HG03460 (cell line): Measurements from ENCODE around the gene MIX23.

Experiments
- ATAC-seq: cut with Tn5 transposase; IDR thresholded peaks from one replicate; pipeline ENCODE4 v1.9.1; 2021; ENCODE audit not compliant: unreplicated experiment

The MIX23 gene

DNA sequence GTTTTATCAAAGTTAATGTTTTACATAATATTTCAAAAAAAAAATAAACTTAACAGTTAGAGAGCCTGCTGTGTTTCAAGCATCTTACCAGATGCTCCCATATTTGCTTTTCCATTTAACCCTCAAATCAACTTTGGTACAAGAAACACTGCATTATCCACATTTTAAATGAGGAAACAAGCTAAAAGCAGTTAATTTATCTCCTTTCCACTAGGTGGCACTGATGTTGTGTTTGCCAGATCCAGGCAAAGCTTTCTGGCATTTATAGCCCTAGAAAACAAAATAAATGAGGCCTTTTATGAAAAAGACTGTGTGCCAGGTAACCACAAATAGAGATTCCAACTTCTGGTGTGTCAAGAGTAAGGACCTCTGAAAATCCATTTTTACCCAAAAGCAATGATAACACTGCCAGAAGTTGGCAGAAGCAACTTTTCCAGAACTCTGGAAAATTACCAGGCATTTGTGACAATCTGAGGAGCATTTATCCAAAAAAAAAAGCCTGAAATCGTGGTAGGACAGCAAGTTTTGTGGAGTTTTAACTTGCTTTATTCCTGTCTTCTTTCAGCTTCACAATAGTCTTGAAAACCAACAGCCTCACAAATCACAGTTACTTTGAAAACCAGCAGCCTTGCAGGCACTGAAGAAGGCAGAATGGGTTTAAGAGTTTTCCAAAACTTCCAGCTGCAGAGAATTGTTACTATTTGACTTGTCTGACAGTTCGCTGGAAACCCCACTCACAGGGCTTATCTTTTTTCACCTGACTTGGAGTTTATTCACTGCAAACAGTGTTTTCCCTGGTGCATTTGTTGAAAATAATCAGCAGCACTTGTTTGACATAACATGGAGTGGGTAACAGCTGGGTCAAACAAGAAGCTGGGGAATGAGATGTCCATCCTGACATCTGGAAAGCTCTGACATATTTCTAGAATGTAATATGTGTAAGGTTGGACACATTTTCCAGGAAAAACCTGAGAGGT, 10.1 kb upstream of the MIX23 start:
- ATAC-seq: no peak

DNA sequence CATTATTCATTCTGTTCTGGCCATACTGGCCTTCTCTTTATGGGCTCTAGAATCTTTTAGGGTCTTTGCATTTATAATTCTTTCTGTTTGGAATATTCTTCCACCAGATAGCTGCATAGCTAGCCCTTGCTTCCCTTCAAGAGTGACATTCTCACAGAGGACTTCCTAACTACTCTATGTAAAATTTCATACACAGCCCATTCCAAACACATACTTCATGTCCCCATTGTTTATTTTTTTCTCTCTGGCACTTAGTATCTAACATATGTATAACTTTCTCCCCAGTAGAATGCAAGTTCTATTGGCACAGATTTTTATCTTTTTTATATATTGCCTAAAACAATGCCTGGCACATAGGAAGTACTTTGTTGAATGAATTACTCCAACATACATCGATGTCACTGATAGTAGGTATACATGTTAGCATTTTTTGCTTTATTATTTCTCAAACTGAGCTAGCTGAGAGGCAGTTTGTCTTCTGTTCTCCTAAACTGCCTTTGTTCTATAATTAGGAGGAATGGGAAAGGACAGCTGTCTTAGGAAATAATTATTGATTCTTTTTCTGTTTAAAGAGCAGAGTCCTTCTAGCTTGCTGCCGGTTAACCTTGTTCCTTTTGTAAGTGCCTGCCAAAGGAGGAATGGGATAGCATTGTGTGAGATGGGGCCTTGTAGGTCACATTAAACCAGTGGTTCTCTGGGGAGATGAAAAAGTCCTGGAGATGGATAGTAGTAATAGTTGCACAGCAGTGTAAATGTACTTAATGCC, 8.8 kb upstream of the MIX23 start:
- ATAC-seq: no peak

DNA sequence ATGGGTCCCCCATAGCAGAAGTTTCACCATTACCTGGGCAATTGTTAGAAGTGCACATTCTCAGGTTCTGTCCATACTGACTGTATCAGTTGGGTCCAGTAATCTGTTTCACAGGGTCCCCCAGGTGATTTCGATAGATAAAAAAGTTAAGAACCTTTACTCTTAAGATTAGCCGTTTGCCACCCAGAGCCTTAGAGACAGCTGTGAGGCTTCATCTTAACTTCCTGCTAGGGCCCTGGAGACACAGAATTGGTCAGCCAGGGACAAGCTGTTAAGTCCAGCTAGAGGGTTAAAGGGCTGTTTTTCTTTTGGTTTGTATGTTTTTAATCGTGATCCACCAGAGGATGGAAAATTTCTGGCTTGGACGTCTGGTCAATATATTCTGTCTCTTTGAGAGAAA, 7.6 kb upstream of the MIX23 start:
- no peak for ATAC-seq

DNA sequence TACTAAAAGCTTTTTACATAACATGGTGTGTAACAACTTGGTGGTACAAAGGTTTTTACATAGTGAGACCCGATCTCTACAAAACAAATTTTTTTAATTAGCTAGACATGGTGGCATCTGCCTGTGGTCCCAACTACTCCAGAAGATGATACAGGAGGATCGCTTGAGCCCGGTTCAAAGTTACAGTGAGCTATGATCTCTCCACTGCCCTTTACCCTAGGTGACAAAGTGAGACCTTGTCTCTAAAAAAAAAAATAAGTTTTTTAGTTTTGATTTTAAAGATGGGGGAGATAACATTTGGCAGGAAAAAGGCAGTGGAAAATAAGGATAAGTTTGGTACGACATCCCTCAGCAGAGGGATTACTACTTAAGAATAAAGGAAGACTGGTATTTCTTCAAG, 6.9 kb upstream of the MIX23 start:
- no peak for ATAC-seq

DNA sequence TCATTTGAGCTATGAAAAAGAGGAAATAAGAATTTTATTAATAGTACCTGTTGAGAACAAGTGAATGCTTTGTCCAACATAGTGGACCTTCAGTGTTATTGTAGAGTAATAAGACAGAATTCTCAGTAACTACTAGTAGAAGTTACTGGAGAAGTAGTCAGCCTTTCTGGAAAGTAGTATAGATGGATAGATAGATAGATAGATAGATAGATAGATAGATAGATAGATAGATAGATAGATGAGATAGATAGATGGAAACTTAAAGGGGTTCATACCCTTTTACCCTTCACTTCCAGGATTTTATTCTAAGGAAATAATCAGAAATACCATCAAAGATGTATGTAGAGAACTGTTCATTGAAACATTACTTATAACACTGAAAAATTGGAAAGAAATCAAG, 6.2 kb upstream of the MIX23 start:
- no peak for ATAC-seq

DNA sequence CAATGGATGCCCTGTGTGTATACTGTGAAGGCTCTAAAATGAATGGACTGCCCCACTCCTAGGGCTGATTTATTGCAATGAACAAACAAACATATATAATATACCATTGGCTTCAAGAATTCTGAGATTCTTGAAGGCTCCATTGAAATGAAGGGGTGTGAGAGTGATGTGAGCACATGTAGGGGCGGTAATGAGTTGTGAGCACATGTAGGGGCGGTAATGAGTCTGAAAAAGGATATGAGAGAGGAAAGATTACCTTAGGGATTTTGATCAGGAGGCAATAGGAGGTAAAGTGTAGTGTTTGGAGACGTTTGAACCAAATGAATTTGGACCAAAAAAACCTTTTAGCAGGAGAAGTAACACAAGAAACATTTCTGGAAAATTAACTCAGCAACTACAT, 4.7 kb upstream of the MIX23 start:
- no peak for ATAC-seq

DNA sequence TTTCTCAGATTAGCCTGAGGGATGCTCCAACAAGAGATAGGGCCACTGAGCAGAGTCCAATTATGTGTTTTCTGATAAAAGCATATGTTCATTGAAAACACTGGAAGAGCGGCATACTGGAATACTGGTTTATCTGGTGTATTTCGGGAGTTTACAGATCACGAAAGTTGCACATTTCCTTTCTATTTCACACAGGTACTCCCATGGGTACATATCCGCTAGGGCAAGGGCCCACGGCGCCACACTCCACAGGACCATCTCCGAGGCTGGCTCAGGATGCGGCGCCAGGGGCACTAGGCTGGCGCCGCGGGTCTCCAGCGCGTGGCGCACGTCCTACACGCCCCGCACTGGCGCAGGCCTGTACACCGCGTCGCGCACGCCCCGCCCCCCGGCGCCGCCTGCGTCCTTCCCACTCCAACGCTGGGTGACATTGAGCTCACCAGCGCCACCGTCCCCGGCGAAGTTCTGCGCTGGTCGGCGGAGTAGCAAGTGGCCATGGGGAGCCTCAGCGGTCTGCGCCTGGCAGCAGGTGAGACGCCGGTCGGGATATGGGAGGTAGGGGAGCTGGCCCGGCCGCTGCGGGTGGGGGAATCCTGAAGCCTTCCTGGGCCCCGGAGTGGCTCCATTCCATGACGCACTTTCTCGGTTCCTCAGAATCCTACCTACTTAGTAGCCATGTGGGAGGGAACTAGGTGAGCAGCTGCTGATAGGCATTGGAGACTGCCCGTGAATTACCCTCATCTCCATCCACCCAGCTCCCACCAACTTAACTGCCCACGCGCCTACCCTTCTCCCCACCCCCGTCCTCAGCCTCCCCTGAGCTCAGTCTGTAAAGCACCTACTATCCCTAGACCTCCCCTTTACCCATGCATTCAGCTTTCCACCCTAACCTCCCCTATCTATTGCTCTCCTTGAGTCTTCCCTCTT, 1.0 kb upstream of the MIX23 start, which contains the start of gene FAM162A:
TSS of gene FAM162A (plus strand) at position 412 of the 927 bp plus-strand sequence. CDS start at position 496, 84 bp downstream.
- ATAC-seq: peak; percentile 91

DNA sequence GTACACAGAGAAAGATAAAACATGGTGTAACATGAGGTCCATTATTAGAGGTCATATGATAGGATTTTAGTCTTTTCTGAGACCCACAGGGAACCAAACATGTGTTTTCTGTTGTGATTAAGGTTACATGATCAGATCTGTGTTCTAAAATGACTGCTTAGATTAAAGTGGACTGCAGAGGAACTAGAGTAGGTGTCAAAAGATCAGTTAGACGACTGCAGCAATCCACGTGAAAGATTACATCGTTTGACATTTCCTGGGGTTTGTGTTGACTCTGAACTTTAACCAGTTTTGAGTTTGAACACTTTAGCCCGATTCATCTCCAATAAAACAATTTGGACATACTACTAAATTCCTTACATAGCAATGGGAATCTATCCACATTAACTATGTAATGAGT, 5.1 kb downstream of the MIX23 start:
- ATAC-seq: no peak

DNA sequence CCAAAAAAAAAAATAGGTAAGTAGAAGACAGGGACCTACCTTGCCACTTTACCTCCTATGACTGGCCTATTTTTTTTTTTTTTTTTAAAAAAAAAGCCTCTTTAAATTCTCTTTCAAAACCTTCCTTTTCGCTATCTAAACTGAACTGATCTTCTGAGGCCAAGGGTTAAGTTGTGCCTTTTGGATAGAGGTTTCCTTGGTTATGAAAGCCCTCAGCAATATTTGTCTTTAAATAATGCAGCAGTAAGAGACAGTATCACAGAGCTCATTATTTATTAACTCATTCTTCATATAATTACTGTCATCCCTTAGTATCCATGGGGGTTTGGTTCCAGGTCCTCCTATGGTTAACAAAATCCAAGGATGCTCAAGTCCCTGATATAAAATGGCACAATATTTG, 9.0 kb downstream of the MIX23 start:
- ATAC-seq: no peak

DNA sequence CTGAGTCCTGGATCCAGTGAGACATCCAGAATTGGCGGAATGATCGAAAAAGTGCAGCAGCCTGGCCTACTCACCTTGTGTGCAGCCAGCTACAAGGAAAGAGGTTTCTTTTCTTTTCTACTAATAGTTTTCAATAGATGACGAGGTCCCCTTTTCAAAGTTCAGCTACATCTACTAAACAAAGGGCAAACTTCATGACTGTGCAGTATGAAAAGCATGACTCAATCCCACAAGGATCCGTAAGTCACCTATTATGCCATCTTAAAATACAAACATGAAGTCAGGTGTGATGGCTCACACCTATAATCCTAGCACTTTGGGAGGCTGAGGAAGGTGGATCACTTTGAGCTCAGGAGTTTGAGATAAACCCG, 16.7 kb downstream of the MIX23 start:
- no peak for ATAC-seq

DNA sequence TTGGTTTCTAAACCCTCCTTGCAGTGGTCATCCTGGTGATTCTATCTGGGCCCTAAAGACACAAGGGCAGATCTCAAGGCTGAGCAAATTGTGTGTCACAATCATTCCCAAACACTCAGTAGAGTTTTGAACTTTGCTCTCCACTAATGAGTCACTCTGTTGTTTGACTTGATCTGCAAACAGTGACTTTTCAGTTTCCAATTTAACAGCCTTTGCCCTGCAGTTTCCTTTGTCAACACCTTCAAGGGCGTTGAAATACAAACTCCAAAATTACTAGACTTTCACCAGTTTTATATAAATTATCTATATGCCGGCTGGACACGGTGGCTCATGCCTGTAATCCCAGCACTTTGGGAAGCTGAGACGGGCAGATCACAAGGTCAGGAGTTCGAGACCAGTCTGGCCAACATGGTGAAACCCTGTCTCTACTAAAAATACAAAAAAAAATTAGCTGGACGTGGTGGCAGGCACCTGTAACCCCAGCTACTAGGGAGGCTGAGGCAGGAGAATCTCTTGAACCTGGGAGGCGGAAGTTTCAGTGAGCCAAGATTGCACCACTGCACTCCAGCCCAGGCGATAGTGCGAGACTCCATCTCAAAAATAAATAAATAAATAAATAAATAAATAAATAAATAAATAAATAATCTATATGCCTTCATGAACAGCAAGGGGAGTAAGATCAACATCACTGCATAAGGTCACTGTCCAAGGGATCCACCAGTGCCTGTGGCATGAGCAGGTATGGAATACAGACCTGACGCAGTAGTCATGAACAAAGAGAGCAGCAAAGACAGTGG, 17.3 kb downstream of the MIX23 start:
- peak; percentile 46 for ATAC-seq

DNA sequence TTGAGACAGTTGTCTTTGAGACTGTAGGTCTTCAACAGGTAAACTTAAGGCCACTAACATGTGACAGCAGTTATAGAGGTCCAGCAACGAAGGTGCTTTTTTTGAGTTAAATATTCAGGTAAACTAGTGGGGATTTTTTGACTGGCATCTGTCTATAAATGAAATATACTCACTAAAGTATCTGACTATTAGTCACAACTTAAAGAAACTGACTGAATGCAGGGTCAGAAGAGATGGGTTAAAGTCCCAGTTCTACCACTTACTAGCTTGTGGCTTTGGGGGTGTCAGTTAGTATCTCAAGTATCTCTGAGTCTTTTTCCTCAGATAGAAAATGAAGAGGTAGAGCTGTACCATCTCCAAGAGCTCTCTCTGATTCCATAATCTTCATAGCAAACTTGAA, 18.0 kb downstream of the MIX23 start:
- peak; percentile 55 for ATAC-seq

DNA sequence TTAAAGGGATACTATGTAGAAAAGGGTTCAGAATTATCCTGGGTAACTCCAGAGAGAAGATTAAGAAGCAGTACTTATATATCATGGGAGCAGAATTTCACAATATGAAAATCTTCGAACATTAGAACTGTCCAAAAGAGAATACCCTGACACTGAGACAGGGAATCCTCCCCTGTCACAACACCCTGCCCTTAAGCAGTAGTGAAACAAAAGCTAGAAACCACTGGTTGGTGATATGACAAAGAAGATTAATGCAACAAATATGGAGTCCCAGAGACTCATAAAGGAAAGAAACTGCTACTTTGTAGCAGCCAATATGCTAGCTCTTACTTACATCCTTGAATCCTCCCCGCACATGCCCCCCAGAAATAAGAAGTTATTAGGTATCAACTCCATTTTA, 18.5 kb downstream of the MIX23 start:
- no peak for ATAC-seq

DNA sequence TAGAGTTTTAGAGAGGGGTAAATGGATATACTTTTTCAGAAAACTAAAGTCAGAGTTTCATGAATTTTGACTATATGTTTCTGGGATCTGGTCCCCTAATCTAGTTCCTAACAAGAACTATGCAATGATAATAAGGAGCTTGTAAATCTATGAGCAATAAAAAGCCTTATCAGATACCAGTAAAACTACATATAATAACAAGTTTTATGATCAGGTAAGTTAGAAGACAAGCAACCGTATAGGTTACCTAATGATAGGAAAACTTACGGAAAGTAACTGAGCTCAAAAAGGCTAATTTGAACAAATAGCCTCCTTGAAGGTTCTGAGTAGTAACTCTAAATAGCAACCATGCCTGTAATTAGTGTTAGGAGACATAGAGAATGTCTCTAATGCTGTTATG, 21.0 kb downstream of the MIX23 start:
- ATAC-seq: no peak

DNA sequence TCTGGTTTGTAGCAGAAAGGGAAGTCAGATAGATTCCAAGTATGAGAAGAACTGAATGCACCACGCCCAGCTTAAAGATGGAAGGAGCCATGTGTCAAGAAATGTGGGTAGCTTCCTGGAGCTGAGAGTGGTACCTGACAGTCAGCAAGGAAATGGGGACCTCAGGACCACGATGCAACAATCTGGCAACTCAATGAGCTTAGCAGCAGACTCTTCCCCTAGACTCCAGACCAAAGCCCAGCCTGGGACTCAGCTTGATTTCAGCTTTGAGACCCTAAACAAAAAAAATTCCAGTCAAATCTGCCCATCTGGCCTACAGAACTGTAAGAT, 24.4 kb downstream of the MIX23 start:
- no peak for ATAC-seq

DNA sequence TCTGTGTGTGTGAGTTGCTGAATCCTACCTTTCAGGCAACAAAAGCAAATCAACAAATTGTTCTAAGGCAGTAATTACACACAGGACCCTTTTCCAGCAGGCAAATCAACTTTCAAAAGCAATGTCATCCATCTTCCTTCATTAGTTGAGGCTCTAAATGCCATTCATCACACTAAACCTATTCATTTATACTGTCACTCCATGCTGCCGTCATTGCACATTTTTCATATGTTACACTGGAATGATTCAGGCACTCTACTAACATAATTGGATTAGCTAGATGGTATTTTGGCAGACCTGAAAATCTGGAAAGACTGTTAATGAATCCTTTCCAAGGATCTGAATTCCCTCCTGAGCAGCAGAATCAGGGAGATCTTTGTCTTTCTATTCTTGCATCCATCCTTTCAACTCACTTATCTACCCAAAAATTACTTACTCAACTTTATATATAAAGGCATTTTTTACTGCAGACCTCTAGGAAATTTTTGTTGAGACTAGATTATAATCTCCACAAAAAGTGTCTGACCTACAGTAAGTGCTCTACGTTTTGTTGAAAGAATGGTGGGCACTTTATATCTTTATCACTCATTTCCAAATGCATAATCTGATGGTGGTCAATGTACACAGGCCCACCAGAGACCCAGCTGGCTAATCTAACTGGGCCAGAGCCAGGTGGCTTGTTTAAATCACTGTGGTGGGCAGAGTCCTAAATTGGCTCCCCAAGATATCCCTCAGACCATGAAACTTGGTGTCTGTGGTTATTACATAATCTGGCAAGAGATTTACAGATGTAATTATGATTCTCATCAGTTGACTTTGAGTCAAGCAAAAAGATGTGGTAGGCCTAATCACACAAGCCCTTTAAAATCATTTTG, 25.0 kb downstream of the MIX23 start:
- ATAC-seq: no peak

DNA sequence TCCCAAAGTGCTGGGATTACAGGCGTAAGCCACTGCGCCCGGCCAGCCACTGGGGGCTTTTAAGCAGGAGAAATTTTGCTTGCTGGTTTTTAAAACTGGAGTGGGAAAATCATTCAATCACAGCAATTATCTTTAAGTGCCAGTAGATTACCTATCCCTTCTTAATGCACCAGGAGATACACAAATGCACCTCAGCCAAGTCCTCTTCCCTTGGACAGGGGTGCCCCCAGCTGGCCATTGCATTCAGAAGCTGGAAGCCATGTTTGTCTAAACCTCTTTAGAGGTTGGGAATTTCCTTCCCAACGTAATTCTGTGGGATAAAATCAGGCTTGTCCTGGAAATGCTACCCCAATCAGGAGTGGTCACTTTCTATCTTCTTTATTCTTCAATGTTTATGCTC, 26.6 kb downstream of the MIX23 start:
- ATAC-seq: no peak

DNA sequence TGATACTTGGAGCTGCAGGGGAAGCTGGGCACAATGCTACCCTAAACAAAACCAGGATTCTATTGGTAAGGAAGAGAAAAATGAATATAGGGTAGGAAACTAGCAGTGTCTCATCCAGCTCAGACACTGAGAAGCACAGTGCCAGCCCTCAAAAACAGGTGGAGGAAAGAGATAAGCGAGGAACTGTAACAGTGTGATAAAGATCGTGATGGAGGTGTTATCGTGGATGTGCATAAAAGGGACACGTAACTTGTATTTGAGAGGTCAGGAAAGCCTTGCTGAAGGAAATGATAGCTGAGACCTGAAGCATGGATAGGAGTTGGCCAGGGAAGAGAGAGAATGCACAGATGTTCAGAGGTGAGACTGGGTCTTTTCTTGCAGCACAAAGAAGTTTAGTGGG, 27.4 kb downstream of the MIX23 start:
- no peak for ATAC-seq

DNA sequence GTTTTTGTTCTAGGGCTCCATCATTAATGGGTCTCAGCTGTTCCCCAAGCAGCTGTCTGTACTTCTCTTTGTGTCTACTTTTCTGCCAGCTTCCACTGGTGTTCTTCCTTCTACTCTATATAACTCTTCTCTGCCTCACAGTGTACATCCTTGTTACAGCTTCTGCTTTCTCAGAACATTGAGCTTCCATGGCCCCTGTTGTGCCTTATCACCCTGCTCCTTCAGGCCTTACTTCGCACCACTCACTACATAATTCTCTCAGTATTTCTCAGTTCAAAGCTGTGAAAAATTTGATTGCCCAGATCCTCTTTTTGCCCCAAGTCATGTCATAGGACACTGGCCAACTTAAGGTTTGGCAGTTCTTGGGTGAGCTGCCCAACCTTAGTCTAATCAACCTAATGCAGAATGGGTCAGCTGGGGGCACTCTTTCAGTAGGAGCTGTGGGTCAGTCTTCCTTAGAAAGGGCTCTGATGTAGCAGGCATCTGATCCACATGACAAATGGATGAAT, 29.1 kb downstream of the MIX23 start:
- no peak for ATAC-seq
